Activated T-helper 9 cell treated with anti-CD3 and anti-CD28 coated beads, Interleukin-2, amount 50 U/mL, for 16 hours (primary cell): ENCODE measurements around the gene MACROH2A1.

Source experiments
- DNase-seq: peaks from one replicate; pipeline ENCODE4 v3.0.0-alpha.2; 2020; ENCODE audit warnings: low read depth

MACROH2A1 gene

GRCh38 chr5:135398855-135399793 is at the start of gene MACROH2A1:
TSS of gene MACROH2A1 (minus strand) at chr5:135399231. CDS start at chr5:135389093, 10,138 bp downstream.
- peak; percentile 72 for DNase-seq

- DNase-seq: no peak
These were observed 49.2 kb upstream of the MACROH2A1 start for GRCh38 chr5:135448071-135448739.

- DNase-seq: no peak
These were observed 48.4 kb upstream of the MACROH2A1 start, which contains the start of gene DCANP1 for GRCh38 chr5:135447298-135447929. TSS of gene DCANP1 (minus strand) at chr5:135447348. CDS start at chr5:135447108, 240 bp downstream.

DNA sequence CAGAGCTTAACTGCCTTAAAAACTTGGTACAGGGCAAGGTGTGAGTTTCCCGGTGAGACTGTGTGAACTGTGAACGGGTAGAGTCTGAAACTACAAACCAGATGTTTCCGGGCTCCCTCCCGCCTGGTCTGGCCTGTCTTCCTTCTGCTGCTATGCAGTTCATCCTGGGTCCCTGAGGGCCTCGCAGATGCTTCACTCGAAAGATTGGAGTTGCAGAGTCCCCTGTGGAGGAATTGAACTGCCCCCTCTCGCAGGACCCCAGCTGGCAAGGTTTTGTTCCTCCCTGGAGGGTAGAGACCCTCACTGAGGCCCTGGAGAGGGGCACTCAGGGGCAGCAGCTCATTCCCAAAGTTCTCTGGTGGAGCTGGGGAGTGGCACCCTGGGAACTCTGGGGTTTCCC is 47.6 kb upstream of the MACROH2A1 start:
- no peak for DNase-seq

- no peak for DNase-seq
These were observed 47.2 kb upstream of the MACROH2A1 start for GRCh38 chr5:135446206-135446605.

GRCh38 chr5:135445306-135445985 is 46.4 kb upstream of the MACROH2A1 start:
- DNase-seq: no peak

- no peak for DNase-seq
These were observed 45.9 kb upstream of the MACROH2A1 start for GRCh38 chr5:135444881-135445280.

DNA sequence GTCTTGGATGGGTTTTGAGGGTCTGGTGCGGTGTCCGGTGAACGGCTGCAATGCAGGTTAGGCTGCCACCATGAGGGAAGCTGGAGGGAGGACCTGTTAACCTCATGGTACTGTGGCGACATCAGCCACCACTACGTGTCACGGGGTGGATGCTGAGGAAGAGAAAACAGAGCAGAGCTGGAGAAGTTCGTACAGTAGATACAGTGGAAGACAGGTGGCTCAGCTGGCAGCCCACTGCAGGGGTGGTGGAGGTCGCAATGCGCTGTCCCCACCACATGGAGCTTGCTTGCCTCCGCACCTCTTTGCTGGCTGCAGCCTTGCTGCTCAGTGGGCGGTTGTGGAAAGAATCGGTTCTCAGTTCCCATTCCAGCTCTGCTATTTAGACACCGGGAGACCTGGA is 45.3 kb upstream of the MACROH2A1 start:
- no peak for DNase-seq

DNA sequence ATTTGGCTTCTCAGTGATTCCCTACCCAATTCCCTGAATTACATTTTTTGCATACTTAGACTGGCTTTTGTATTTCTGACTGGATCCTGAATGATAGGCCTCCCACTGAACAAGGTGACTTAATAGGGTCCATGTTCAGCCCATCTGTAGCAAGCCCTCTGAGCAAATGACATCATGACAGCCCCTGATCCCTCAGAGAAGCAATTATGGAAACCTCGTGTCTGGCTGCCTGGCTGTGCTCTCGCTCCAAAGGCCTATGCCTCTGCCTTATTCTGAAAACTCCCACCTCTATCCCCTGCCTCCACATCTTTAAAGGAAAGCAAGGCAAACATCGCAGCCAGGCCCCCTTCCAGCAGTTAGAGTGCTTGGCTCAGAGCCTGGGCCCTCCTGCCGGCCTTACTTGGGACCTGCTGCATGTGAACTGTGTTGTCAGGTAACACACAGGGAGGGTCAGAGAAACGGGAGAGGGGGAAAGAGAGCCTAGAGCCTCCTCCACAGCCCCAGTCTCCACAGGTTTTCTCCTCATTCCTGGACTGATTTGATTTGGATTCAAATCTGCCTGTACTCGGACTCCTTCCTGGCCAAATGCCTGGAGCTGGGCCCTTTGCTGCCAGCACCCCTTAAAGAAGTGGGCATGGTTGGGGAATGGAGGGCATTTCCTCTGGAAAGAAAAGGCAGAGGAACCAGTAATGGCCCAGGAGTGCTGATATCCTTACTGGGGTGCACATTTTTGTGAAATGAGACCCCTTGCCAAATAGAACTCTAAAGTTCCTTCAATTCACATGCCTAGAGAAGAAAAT is 44.3 kb upstream of the MACROH2A1 start:
- no peak for DNase-seq

DNA sequence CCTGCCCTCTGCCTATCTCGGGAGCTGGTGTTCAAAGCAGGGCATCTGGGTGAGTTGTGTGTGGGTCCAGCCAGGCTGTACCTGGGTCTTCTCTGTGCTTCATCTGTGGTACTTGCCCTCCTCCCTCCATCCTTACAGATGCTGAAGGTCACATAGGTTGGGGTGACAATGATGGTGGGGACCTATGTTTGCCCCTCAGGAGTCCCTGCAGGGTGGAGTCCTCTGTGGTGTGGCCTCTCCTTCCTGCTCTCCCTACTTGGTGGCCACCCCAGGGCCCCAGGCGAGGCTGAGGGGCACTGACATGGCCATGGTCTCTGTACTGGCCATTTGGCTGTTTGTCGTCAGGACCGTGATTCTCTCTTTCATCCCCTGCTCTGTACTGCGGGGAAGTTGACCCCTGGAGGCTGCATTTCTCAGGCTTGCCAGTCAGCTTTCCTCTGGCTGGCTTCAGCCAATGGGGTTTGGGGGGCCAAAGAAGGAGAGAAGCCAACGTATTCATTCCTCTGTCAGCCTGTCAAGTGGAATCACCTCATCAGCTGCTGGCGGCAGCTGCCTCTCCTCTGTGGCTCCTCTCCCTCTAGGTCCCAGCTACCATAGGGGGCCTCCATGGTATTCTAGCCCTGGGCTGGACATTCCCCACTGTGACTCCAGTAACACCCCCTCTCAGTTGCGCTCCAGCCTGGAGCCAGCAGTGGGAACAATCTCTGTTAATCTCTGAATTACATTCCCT is 43.6 kb upstream of the MACROH2A1 start:
- DNase-seq: no peak

- DNase-seq: no peak
These were observed 42.9 kb upstream of the MACROH2A1 start for GRCh38 chr5:135441919-135442318.

- no peak for DNase-seq
These were observed 42.4 kb upstream of the MACROH2A1 start for GRCh38 chr5:135441350-135441831.

DNA sequence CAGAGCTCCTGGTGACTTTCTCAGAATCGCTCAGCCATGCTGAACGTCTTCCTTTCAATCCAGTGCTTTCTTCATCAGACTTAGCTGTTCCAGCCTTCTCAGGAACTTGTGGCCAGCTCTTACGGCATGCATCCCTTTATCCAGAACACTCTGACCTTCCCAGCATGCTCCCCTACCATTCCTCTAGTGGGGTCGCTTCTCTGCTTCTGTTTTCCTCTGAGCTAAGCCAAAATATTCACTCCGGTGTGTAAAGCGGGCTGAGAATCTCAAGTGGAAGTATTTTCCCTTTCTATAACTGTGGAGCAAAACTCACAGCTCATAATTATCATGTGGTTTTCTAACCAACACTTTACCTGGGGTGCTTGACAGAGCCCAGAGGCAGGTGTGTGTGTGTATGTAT is 41.9 kb upstream of the MACROH2A1 start:
- no peak for DNase-seq

- DNase-seq: no peak
These were observed 40.5 kb upstream of the MACROH2A1 start for GRCh38 chr5:135439231-135440205.

- no peak for DNase-seq
These were observed 39.7 kb upstream of the MACROH2A1 start for GRCh38 chr5:135438636-135439221.

- DNase-seq: no peak
These were observed 38.9 kb upstream of the MACROH2A1 start for GRCh38 chr5:135437796-135438560.

GRCh38 chr5:135437422-135437795 is 38.4 kb upstream of the MACROH2A1 start:
- DNase-seq: no peak

DNA sequence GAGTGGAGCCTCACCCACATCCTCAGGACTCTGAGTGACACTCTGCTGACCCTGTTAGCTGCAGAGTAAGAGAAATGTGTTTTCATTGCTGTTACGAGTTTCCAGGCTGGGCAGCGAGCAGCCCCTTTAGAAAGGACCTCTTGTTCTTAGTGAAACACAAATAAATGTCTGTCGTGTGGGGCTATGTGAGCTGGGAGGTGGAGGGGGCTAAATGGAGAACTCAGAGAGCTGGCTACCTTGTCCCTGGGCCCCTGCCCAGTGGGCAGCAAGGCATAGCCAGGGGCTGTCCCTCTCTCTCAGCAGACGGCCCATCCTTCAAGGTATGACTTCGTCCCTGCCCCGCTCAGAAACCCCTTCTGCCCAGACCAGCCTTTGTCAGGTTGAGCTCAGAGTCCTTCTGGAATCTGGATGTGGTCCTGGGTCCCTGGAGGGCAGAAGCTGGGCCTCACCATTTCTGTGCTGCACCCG is 38.0 kb upstream of the MACROH2A1 start:
- no peak for DNase-seq
